ENCODE data around the gene LITAFD.

GRCh38 chr16:8845699-8846298 lies 36.4 kb upstream of the LITAFD start:
- TF ChIP-seq CTCF (IDR thresholded peaks at IDR 0.05) (no peak), POLR2A (IDR thresholded peaks at IDR 0.05) (no peak)
